GM12801 (cell line): Measurements from ENCODE around the gene GLG1.

Experiments
- CTCF ChIP-seq: IDR thresholded peaks from one replicate; pipeline ENCODE4 v1.5.1; 2011; ENCODE audit warnings: control low read depth; ENCODE audit not compliant: insufficient read length; ENCODE audit errors: extremely low read depth

The GLG1 gene

GRCh38 chr16:74568961-74569631 is 37.8 kb downstream of the GLG1 start:
- no peak for TF ChIP-seq CTCF

- no peak for TF ChIP-seq CTCF
Measured at GRCh38 chr16:74567901-74568300, 39.0 kb downstream of the GLG1 start.

GRCh38 chr16:74565378-74565777 is 41.5 kb downstream of the GLG1 start:
- TF ChIP-seq CTCF, result no peak

- TF ChIP-seq CTCF, result no peak
Measured at GRCh38 chr16:74564451-74564984, 42.4 kb downstream of the GLG1 start.

- TF ChIP-seq CTCF, result no peak
Measured at GRCh38 chr16:74563828-74564263, 43.1 kb downstream of the GLG1 start.

- no peak for TF ChIP-seq CTCF
Measured at GRCh38 chr16:74562117-74562516, 44.8 kb downstream of the GLG1 start.

- no peak for TF ChIP-seq CTCF
Measured at GRCh38 chr16:74561626-74562025, 45.3 kb downstream of the GLG1 start.
